H1 (cell line): Measurements from ENCODE around the gene P2RX1. TPM values are rescaled to one million over a fixed set of nuclear protein-coding genes. Genes with fewer than 3 reads are reported as not detected.

ENCODE experiments used
- CHD2 ChIP-seq: IDR thresholded peaks from 2 replicates; pipeline ENCODE4 v1.6.1; 2012; ENCODE audit warnings: low read length, improper control_type of control experiment
- CREB1 ChIP-seq: IDR thresholded peaks from 2 replicates; pipeline ENCODE4 v1.6.1; 2012; ENCODE audit warnings: inconsistent platforms
- GABPA ChIP-seq: IDR thresholded peaks from 2 replicates; pipeline ENCODE4 v1.6.1; 2011; ENCODE audit warnings: mild to moderate bottlenecking, low read length, moderate library complexity, borderline replicate concordance; ENCODE audit not compliant: insufficient read depth
- KDM5A ChIP-seq: fragments of 200-600 bp; IDR thresholded peaks from 2 replicates; pipeline ENCODE4 v1.7.1; 2012; ENCODE audit warnings: mild to moderate bottlenecking, low read length, inconsistent platforms, mixed read lengths
- RAD21 ChIP-seq, 2 experiments: IDR thresholded peaks in 1 of 2; conservative IDR thresholded peaks in 1 of 2; 2 replicates each; pipeline ENCODE4 v1.6.1; 2011; ENCODE audit warnings: low read depth in 2 of 2, low read length in 2 of 2, improper control_type of control experiment in 1 of 2, inconsistent platforms in 1 of 2, mild to moderate bottlenecking in 1 of 2, moderate library complexity in 1 of 2
- polyA plus RNA-seq, 7 experiments: library from polyadenylated mRNA; depleted of rRNA in 3 of 7; stranded (reverse) in 5 of 7; unstranded in 2 of 7; fragments of >200 nt in 5 of 7; fragments of 200-250 nt in 2 of 7; gene quantifications; 1 replicate in 5 of 7; 2 replicates in 1 of 7; 4 replicates in 1 of 7; pipeline versions ENCODE4 v1.2.1 to v1.2.3, GENCODE V29; 2011 to 2013; ENCODE audit warnings: missing spikeins in 2 of 7, mixed read lengths in 2 of 7
- total RNA-seq: library from RNA; stranded (reverse); fragmentation: NEBNext Ultra II Directional; extraction: Animal tissue kit (Norgen Biotek cat#: 25700); gene quantifications from 2 replicates; pipeline ENCODE4 v1.2.1, GENCODE V29; 2021
- TF ChIP-seq, protein P1 (sequence below), 3 experiments: IDR thresholded peaks; 1 replicate in 2 of 3; 2 replicates in 1 of 3; pipeline versions ENCODE4 v1.5.1 to v1.6.1; 2011; ENCODE audit warnings: low read length in 3 of 3, mild to moderate bottlenecking in 3 of 3, inconsistent platforms in 2 of 3, low read depth in 1 of 3, moderate library complexity in 1 of 3; ENCODE audit not compliant: insufficient read depth in 1 of 3; ENCODE audit errors: control extremely low read depth in 1 of 3

The P2RX1 gene
- total and polyA plus RNA-seq, 2 of the 8 experiments (the other 6 are each of a cell fraction or from before 2014, with no cell fraction given): 0.45 to 1.1 TPM

DNA sequence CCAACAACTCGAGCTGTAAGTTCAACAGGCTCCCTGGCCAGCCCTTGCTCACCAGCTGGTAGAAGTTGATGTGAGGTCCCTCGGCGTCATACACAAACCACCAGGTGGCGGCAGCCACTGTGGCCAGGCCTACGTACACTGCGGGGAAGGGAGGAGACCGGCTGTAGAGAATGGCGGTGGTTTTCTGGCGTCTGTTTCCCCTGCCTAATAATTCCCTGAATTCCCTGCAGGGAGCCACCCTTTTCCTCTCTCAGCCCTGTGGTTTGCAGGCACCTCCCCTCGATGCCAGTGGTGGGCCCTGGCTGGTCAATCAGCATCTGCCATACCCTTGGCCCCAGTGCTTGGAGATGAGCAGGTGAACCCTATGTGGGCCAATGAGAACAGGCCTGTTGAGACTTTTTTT, 18.9 kb upstream of the P2RX1 start (continued):
- TF ChIP-seq GABPA: peak; percentile 70; the same call in 1 of the 2 replicates
- TF ChIP-seq CREB1: peak; percentile 76
- TF ChIP-seq RAD21 (IDR thresholded peaks at IDR 0.05 in 1 of 2, conservative IDR thresholded peaks at IDR 0.05 in 1 of 2; ENCODE audit: low read depth in 2 of 2, low read length in 2 of 2): peak; percentile 92 to 94
- TF ChIP-seq, protein P1, sequence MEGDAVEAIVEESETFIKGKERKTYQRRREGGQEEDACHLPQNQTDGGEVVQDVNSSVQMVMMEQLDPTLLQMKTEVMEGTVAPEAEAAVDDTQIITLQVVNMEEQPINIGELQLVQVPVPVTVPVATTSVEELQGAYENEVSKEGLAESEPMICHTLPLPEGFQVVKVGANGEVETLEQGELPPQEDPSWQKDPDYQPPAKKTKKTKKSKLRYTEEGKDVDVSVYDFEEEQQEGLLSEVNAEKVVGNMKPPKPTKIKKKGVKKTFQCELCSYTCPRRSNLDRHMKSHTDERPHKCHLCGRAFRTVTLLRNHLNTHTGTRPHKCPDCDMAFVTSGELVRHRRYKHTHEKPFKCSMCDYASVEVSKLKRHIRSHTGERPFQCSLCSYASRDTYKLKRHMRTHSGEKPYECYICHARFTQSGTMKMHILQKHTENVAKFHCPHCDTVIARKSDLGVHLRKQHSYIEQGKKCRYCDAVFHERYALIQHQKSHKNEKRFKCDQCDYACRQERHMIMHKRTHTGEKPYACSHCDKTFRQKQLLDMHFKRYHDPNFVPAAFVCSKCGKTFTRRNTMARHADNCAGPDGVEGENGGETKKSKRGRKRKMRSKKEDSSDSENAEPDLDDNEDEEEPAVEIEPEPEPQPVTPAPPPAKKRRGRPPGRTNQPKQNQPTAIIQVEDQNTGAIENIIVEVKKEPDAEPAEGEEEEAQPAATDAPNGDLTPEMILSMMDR (IDR thresholded peaks at IDR 0.05; ENCODE audit: control extremely low read depth in 1 of 3, insufficient read depth in 1 of 3, low read depth in 1 of 3, low read length in 3 of 3): peak; percentile 92 to 94 (median 92)
- no peak for TF ChIP-seq KDM5A
- no peak for TF ChIP-seq CHD2
